ENCODE measurements around the gene SCAPER.
"Not testable (repeated sequence)": the region's sequence is repeated elsewhere in the genome, so short reads cannot be mapped to it uniquely, and the experiment has no call there.

The SCAPER gene

DNA sequence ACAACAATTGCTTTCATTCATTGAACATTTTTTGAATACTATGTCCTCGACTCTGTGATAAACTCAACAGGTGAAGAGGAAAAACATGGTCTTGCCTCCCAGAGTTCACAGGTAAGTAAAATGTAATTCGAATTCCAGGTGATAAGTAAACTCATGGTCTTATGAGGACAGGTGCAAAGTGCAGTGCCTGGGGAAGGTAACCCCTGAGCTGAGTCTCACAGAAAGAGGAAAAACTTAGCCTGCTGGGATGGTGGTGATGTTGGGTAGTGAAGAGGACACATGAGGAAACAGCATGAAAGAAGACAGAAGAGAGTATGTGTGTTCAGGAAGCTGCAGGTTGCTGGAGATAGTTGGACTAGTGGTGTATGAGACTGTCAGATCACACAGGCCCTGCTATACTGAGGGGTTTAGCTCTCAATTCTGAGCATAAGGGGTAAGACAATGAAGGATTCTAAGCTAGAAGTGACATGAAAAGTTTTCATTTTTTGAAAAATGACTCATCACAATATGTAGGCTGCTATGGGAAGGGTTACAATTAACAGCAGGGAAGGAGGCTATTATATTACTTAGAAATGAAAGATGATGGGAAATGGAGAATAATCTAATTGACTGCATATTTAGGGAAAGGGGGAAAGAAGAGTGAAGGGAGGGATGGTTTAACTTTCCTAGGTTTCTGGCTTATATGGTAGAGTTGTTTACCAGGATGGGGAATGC lies 457.3 kb downstream of the SCAPER start:
- no peak for DNase-seq (ENCODE audit: insufficient read length, low spot score)

DNA sequence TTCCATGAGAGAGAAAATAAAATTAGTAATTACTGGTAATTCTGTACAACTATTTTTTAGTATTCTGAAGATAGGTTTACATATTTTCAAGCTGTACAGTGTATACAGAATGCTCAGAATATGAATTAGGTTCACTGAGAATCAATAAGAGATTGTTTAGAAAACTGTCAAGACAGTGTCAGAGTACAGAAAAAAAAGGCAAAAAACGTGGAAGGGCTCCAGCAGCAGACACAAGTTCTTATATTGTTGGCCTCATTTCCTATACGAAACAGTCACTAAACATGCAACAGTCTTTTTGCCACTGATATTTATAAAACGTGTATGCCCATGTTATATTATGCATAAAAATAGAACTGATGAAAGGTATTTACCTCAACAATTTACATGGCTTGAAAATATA lies 464.7 kb downstream of the SCAPER start:
- FAIRE-seq, result no peak
- no peak for DNase-seq (ENCODE audit: insufficient read length, low spot score)

More for the DNA sequence above, 457.3 kb downstream of the SCAPER start:
- FAIRE-seq, result no peak

DNA sequence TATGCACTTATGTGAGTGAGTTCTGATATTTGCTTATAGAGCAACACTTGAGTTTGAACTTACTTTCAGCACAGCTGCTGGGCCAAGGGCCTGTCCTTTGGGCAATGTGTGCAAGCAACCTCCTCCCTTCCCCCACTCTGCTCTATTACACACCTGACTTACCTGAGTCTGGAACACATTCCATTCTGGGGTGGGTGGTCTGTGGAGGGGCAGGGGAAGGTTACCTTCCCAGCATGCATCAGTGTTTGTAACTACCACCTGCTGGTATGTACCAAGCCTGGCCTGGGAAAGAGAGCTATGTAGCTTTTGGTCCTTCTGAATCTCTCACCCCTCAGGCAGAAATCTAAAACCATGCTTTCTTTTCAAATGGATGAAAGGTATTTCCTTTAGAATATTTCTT lies 465.6 kb downstream of the SCAPER start:
- FAIRE-seq, result peak; percentile 4
- no peak for DNase-seq (ENCODE audit: insufficient read length, low spot score)

DNA sequence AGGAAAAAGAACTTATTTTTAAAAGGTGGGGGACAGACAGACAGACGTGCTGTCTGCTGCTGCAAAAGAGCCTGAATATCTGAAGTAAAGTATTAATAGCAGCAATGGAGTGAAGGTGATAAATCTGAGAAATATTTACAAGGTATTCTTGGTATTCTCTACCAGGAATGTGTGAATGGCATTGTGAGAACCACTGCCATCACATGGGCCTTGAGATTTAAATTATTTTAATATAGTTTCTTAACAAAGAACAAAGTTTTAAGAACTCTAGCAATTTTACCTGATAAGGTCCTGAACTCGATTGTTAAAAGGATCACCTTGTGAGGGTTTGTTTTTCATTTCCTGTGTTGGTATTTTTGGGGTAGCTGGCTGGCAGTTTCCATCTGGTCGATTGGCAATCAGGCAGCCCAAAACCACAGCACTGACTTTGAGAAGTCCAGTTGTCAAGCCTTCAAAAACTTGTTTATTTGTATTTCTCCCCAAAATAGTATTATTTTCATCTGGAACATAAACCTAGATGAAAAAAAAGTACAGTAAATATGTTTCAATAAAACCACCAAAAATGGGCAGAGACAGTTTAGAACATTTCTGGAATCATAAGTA lies 471.2 kb downstream of the SCAPER start:
- no peak for FAIRE-seq
- peak; percentile 10 for DNase-seq (ENCODE audit: insufficient read length, low spot score)

DNA sequence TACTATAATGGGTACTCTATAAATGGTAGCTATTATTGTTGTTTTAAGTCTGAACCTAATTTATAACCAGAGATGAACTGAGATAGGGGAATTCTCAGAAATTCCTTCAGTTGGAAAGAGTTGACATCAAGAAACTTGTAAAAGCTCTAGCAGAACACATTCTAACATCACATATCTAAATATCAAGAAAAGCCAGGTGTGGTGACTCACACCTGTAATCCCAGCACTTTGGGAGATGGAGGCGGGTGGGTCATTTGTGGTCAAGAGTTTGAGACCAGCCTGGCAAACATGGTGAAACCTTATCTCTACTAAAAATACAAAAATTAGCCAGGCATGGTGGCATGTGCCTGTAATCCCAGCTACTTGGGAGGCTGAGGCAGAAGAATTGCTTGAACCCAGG lies 472.1 kb downstream of the SCAPER start:
- not testable (repeated sequence) for FAIRE-seq; DNase-seq (ENCODE audit: insufficient read length, low spot score)

DNA sequence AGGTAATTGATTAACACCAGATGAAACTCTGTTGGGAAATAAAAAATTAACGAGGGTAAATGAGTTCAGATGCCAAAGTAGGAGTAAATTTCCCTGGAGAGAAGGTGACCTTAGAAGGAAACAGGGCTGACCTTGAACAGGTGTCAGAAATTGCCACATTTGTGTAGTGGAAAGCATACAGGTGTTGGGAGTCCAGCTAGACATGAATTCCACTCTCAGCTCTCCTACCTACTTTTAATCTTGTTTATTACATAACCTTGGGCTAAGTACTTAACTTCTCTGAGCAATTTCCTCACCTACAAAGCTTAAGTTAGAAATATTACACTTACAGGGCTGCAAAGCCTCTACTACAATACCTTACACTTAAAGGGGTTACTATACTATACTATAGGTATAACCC lies 472.5 kb downstream of the SCAPER start:
- FAIRE-seq (no peak), DNase-seq (ENCODE audit: insufficient read length, low spot score) (no peak)

DNA sequence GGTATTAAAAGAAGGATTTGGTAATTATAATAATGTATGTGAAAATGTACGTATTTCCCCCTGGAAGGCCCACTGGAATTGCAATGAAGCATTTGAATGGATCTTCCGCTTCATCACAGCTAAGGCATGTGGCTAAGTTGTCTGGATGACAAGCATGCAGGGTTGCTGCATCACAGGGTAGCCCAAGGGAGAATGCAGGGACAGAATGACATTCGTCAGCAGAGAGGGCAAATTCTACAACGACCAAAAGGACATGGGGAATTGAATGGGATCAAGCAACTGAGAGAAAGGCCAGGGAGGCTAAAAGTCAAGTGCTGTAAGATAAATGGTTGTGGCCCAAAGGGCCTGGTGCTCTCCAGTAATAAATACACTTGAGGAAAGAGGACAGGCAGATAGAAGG lies 473.2 kb downstream of the SCAPER start:
- peak; percentile 23 for DNase-seq (ENCODE audit: insufficient read length, low spot score)

DNA sequence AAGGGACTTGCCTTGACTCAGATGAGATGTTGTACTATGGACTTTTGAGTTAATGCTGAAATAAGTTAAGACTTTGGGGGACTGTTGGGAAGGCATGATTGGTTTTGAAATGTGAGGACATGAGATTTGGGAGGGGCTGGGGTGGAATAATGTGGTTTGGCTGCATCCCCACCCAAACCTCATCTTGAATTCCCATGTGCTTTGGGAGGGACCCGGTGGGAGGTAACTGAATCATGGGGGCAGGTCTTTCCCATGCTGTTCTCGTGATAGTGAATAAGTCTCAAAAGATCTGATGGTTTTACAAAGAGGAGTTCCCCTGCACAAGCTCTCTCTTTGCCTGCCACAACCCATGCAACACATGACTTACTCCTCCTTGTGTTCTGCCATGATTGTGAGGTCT lies 474.4 kb downstream of the SCAPER start:
- DNase-seq (ENCODE audit: insufficient read length, low spot score); FAIRE-seq: not testable (repeated sequence)

More for the DNA sequence above, 473.2 kb downstream of the SCAPER start:
- peak; percentile 80 for FAIRE-seq

DNA sequence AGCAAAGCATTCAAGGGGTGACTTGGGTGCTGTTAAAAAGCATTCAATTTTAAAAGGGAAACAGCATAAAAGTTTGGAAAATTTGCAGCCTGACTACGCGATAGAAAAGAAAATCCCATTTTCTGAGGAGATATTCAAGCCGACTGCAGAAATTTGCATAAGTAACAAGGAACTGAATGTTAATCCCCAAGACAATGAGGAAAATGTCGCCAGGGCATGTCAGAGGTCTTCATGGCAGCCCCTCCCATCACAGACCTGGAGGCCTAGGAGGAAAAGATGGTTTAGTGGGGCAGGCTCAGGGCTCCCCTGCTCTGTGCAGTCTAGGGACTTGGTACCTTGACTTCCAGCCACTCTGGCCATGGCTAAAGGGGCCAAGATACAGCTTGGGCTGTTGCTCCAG lies 475.5 kb downstream of the SCAPER start:
- DNase-seq (ENCODE audit: insufficient read length, low spot score) (no peak), FAIRE-seq (no peak)

DNA sequence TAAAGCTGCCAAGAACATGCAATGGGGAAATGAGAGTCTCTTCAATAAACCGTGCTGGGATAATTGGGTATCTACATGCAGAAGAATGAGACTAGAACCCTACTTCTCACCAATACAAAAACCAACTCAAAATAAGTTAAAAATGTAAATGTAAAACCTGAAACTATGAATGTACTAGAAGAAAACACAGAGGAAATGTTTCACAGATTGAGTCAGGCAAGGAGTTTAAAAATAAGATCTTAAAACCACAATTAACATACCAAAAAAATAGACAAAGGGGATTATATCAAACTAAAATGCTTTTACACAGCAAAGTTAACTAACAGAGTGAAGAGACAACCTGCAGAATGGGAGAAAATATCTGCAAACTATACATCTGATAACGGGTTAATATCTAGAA lies 478.2 kb downstream of the SCAPER start:
- DNase-seq (ENCODE audit: insufficient read length, low spot score) (no peak), FAIRE-seq (no peak)

DNA sequence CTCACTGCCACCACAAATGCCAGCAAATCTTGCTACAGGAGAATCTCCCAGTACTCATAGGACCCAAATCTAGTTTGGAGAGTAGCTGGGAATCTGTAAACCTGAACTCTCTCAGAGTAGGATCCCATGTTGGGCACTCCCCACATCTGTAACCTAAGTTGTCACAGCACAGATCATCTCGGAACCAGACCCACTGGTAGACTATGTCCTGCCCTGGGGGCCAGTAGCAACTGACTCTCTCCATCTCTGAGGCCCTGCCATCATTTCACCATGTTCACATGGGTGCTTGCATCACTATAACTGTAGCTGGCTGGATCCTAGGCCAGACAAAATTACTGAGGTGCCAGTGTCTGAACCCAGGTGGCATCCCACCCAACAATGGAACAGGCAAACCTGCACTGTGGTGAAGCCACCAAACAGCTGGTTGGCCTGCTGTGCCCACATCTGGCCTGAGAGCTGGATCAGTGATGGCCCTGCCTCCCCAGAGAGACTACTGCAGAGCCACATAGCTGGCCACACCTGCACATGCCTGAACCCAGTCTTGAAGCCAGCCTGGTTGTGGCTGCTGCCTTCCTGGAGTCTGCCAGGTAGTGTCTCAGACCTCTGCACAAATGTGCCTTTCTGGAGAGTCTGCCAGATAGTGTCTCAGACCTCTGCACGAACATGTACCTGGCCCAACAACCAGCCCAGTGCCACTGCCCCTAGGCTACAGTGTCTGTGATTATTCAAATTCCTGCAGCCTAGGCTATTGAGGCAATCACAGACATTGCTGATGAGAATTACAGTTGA lies 486.6 kb downstream of the SCAPER start:
- DNase-seq (ENCODE audit: insufficient read length, low spot score), result no peak
- FAIRE-seq, result no peak

DNA sequence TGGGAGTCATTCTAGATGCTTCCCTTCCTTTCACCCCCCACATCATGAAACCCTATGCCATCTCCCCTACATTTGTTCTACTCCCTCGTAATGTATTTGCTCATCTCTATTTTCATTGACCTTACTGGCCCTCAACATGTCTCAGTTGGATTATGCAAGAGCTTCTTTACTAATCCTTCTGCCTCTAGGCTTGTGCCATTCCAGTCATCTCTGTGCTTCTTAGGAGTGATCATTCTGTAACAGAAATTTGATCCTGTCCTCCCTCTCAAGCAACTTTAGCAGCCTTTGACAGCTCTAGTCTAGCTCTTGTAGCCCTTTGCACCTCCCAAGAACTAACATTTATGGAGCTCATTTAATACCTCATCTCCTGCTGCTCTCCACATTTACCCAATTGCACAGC lies 503.9 kb downstream of the SCAPER start:
- peak; percentile 41 for DNase-seq (ENCODE audit: insufficient read length, low spot score)
- FAIRE-seq, result no peak

DNA sequence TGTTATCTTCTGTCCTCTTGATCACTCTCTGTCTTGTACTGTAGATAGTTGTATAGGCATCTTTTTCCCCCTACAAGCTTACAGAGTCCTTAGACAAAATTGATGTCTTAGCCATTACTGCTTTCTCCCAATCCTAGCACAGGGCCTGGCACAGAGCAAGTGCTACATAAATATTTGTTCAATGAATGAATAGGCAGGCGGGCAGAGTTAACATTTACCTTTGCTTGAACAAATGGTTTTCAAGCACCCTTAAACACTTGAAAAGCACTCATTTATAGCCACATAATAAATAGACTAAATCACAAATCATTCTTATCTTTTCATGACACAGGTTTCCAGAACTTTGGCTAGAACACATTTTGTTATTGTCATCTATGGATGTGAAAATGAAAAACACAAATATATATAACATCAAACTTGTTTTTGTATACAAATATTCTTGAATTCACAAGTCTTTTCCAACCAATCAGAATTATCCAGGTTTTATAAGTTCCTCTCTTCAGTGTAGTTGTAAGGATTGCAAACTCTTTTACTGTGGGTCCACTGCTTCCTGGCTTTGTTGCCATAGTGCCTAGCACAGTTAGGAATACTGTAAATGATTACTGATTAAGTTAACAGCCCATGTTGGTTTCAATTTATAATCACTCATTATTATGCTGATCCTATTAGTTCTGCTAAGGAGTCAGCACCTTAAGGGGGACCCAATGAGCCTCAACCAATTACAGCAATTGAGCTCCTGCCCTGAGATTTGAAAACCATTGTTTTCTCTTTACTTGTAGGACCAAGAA lies 506.6 kb downstream of the SCAPER start:
- FAIRE-seq, result no peak
- no peak for DNase-seq (ENCODE audit: insufficient read length, low spot score)

DNA sequence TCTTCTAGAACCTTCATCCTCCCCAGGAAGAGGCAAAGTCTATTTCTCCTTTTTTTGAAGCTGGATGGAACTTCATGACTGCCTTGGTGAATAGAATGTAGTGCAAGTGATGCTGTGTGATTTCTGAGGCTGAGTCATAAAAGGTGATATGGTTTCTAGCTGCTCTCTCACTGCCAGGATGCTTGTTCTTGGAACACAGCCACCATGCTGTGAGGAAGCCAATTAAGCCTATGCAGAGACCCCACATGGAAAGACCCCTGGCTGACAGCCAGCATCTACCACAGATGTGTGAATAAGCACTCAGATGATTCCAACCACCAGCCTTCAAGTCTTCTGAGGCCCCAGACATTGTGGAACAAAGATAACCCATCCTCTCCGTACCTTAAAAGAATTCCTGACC lies 511.5 kb downstream of the SCAPER start:
- FAIRE-seq, result no peak
- no peak for DNase-seq (ENCODE audit: insufficient read length, low spot score)

DNA sequence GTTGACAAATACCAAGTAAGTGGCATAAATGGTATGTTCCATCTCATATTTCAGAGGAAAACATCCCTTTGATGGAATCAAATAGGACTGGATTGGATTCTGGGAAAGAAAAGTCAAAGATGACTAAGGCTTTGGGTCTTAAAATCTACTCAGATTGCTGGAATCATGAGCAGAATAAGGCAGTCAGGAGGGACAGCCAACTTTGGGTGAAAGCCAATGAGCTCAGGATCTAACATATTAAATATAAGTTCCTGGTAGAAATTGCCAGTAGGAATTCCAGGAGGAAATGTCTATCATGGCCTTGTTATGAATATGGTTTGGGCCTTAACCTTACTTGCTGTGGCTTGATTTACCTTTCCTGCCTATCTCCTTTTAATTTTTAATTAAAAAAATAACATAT lies 513.3 kb downstream of the SCAPER start:
- no peak for DNase-seq (ENCODE audit: insufficient read length, low spot score)
- FAIRE-seq, result no peak

DNA sequence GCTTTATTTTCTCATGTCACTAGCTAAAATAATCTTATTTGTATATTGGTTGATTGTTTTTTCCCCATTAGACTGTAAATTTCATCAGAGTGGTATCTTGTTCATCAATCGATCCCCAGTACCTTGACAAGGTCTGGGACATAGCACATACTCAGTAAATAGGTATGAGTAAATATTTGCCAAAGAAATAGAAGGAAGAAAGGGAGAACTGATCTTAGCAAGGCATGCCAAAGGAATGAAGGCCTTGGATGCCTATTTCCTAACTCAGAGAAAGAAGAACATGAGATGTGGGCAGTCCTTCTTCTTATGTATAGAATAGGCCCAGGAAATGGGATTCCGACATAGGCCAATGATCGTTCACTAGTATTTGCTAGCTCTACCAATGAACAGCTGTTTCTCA lies 513.8 kb downstream of the SCAPER start:
- FAIRE-seq, result no peak
- DNase-seq (ENCODE audit: insufficient read length, low spot score), result no peak

DNA sequence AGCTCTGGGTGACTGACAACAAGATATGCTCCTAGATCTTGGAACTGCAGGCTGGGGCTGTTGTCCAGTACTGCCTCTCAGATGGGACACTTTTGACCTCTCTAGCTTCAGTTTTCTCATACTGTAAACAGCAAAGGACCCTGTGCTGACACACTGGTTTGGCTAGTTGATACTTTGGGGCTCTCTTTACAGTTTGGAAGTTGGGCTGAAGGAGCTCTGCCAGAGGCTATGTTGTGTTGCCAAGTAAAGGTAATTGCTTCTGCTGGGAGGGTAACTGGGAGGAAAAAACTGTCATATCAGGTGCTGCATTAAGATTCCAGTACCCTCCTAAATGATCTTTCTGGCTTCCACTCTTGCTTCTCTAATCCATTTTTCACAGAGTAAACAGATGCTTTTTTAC lies 514.6 kb downstream of the SCAPER start:
- FAIRE-seq (no peak), DNase-seq (ENCODE audit: insufficient read length, low spot score) (no peak)

DNA sequence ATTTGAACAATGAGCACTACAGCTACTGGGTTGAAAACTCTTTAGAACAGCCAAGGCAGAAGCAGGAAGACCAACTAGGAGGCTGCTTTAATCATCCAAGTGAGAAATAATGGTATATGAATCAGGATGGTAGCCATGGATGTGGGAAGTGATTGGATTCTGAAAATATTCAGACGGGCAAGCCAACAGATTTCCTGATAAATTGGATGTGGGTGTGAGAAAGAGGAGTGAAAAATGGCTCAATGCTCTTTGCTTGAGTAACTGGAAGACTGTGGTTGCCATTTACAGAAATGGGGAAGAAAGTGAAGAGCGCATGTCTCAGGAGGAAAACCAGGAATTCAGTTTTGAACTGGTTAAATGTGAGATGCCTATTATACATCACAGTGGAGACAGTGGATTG lies 518.2 kb downstream of the SCAPER start:
- DNase-seq (ENCODE audit: insufficient read length, low spot score) (no peak), FAIRE-seq (no peak)

DNA sequence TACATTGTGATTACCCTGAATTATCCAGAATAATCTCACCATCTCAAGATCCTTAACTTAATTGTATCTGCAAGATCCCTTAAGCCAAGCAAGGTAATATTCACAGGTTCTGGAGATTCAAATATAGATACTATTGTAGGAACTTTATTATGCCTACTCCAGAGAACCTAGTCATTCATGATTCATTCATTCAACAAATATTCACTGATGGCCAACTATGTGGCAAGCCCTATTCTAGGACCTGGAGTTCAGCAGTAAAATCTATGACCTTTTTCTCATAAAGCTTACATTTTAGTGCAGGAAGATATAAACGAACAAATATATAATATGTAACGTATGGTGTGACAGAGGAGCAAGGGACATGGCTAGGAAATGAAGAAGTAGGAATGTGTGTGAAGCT lies 519.0 kb downstream of the SCAPER start:
- DNase-seq (ENCODE audit: insufficient read length, low spot score) (no peak), FAIRE-seq (no peak)

DNA sequence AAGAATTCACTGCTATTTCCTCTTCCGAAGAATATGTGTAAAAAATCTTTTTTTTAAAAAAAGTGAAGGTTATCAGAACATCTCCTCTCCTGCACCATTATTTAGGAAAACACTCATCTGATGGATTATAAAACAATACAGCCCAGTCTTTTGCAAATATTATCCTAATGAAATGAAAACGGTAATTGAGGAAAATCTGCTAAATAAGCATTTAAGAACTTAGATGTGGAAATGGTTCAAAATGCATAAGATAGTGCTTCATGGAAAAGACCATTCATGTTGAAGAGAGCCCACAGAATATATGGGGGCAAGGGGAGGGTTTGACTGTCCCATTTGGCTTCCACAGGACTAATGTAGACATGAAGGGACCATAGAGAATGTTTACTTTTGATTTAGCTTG lies 520.7 kb downstream of the SCAPER start:
- no peak for DNase-seq (ENCODE audit: insufficient read length, low spot score)
- no peak for FAIRE-seq

Measured in HTR-8/SVneo (cell line).